Anterior cingulate cortex (tissue), 58 donors: ENCODE measurements around the gene RASGRF1.
A peak's percentile ranks its signal among the peaks of the same experiment; 100 is the strongest.

Experiments
- DNase-seq, 58 donors: peaks; one replicate each; lab custom pipeline; 2025; lab: John Stamatoyannopoulos, UW

The RASGRF1 gene

DNA sequence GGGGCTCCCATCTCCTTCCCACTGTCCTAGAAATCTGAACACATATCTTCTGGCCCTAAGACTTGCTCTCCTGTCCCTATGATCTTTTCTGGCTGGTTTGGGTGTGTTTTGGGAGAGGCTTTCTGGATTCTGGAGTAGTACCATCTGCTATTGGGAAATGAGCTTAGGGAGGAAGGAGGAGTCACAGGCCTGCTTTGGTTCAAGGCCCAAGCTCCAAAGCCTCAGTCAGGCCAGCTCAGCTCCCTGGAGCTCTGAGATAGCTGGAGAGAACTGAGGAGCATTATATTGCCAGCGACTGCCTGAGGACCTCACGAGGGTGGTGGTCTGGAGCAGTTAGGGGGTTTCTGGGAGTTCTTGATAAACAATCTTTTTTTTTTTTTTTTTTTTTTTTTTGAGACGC, 18.7 kb downstream of the RASGRF1 start:
- no peak for DNase-seq

DNA sequence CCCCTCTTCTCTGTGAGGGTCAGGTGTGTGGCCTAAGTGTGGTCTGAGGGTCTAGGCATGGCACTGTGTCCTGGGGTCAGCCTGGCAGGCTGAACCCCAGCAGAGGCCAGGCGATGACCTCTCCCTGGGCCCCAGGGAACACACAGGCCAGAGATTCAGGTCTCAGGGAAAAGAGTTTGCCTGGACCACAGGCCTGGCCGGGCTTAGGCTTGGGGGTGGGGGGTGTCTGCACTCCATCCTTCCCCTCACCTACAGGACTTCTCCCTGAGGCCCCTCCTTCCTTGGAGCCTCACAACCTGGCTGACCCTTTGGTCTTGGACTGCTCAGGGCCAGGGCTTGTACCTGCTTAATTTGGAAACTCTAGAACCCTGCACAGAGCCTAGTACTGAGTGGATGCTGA, 21.8 kb downstream of the RASGRF1 start:
- no peak for DNase-seq

DNA sequence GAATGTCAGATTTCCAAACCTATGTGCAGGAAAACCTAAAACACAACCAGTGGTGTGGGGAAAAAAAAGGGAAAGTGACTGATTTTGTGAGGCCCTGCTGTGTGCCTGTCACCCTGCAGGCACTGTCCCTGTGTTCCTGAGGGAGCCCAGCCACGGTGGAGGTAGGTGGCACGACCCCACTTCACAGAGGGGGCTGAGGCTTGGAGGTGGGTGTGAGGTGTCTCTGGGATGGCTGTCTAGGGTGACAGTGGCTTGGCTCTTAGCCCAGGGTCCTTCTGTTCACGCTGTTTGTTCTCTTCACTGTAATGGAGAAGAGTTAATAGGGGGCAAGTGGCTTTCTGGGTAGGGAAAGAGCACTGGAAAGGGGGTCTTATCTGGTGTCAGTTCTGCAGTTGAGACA, 22.6 kb downstream of the RASGRF1 start:
- no peak for DNase-seq

DNA sequence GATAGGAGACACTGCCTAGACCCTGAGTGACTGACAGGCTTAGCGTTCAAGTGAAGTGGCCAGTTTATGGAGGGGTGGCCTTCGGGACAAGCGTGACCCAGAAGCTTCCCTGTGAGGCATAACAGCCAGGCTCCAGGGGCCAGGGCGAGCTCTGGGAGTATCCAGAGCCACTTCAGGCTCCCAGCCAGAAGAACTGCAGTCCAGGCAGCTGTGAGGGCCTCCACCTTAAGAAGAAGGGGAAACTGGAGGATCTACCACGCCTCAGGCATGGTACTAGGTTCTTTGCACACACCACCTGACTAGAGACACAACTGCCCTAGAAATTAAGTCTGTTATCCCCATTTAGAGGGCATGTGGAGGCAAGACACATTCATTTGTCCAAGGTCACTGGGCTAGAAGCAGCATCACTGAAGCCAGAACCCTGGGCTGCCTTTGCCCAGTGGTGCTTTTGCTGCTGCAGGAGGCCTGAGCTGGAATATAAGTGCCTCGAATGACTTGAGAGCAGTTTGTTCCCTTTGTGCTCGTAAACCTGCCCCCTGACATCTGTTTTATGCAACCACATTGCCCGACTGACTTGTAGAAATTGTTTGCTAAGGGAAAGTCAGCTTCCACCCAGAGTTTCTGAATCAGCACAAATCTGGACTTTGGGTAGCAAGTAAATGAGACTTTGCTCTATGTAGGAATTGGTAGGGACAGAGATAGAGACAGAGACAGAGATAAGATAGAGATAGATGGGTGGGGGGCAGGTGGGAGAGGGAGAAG, 23.3 kb downstream of the RASGRF1 start:
- DNase-seq: peak in 1 of 58 donors; percentile 8

DNA sequence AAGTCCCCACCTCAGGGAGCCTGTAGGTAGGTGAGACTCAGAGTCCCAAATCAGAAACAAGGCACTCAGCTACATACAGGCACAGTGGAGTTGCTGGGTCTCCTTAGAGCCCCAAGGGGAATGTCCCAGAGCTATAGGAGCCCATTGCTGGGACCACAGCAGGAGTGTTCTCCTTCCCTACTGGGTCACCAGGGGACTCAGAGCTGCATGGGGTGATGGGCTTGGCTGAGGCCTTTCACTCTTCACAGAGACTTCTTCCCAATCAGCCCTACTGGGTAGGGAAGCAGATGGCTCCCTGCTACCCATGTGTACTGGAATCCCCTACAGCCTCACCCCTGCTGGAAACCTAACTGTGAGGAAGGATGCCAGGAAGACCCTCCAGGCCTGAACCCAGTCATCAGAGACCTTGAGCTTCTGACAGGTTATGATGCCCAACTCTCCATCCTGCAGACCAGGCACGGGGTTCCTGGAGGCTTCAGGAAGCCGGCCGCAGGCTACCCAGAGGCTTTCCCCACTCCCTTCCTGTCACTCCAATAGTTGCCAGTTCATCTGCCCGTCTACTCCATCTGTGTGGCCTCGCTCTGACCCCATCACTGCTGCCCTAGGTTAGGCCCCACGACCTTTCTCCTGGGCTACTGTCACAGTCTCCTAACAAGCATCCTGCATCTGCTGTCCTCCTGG, 24.0 kb downstream of the RASGRF1 start:
- DNase-seq: no peak

DNA sequence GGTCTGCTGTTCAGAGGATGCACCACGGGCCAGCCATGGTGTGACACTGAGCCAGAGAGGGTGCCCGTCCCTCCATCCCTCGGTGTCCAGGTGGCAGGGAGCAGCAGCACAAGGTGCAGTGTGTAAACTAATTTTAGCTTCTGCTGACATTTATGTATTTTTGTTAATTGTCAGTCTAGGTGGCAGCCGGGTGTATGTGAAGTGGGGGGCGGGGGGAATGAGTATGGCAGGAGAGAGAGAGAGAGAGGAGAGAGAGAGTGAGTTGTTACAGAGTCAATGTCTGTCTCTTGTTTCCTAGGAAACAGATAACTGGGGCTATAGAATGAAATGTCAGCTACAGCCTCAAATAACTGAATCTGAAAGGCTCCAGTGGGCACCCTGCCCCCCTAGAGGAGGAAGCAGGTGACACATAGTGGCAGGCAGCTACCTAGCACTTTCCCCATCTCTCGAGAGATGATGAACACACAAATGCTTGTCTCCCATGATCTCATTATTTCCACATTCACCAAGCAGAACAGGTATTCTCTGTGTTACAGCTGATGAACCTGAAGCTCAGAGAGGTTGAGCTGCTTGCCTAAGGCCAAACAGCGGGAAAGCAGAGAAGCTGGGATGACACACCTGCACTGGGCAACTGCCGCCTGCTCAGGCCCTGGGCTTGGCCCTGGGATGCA, 24.7 kb downstream of the RASGRF1 start:
- no peak for DNase-seq

DNA sequence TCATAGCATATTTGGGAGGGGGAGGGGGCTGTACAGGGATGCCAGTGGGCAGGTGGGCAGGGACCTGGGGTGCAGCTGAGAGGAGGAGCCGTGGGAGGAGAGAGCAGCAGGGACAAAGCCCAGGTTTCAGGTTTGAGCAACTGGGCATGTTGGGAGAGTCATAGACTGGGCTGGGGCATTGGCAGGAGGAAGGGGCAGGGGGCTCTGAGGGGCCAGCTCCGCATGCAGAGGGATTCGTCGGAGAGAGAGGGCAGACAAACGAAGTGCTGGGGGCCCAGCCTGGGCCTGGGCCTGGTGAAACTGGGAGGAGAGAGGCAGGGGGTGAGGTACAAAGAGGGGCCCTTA, 25.2 kb downstream of the RASGRF1 start:
- no peak for DNase-seq

DNA sequence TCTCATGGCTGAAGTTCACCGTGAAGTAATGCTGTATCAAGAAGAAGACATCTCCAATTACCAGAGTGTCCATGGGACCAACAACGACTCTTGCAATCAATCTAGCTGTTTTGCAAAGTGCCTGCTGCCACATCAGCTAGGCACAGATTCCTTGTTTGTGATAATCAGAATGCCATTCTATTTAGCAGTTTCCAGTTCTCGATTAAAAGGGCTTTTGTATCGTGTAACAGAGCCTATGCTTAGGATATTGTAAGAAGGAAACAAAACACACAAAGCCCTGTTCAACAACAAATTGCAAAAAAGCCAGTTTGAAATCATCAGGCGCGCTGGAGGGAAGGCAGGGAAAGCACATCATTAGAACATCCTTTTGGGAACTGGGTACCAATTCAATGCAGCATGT, 26.1 kb downstream of the RASGRF1 start:
- DNase-seq: peak in 7 of 58 donors; percentile 4 to 63 (median 37)

DNA sequence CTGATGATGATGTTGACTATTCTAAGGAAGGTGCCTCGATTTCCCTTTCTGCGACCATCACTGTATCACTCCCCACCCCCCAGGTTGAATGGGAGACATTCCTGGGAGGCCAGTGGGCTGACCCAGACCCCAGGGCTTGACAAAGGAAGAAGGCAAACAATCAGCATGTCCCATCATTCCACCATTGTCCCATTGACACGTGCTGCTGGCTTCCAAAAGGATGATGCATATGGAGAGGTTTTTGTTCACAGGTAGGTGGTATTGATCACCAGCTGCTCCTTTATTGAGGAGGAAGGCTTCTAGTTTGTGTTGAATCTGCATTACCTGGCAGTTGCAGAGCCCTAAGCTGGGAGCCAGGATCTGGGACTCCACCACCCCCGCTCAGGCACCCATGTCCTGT, 30.4 kb downstream of the RASGRF1 start:
- DNase-seq: no peak

DNA sequence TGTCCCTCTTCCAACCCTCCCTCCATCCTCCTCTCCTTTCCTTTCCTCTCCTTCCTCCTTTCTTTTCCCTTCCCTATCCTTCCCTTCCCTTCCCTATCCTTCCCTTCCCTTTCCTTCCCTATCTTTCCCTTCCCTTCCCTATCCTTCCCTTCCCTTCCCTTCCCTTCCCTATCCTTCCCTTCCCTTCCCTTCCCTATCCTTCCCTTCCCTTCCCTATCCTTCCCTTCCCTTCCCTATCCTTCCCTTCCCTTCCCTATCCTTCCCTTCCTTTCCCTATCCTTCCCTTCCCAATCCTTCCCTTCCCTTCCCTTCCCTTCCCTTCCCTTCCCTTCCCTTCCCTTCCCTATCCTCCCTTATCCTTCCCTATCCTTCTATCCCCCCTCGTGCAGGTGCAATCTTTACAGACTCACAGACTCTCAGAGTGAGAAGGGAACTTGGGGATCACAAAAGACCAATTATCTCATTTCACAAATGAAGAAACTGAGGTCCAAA, 31.5 kb downstream of the RASGRF1 start:
- no peak for DNase-seq

DNA sequence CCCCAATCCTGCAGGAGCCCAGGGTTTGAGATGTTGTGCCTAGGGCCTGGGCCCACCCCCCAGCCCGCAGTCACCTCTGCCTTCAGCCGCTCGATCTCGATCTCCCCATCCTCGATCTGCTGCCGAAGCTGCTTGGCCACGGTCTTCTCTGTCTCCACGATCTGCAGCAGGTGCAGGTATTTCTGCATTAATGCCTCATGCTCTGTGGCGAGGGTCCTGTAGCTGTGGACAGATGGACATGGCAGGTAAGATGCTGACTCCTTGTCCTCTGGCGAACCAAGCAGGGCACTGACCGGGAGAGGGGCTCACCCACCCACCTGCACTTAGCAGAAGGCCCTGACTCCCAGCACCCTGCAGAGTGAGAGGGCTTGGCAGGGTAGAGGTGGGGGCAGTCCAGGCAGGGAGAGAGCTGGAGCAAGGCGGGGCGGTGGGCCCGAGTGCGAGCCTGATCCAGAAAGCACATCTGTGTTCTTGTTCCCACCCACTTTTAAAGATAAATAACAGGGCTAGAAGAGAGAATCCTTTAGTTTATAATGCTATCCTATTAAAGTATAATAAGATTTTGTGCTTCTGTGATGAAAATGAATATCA, 32.2 kb downstream of the RASGRF1 start:
- DNase-seq: no peak

DNA sequence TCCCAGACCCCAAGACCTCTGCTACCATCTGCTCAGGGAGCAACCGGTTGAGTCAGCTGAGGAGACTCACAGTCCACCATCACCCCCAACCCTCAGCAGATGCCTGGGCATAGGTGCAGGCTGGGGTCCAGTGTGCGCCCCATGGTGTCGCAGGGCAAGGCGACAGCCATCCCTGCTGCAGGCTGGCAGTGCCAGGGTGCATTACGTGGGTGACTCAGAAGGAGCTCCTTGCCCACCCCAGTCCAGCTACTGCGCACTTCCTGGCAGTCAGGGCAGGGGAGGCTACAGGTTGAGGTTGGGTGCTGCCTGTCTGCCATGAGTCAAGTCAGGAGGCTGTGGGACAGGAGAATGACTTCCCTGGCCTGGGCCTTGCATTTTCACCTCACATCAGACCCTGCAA, 33.5 kb downstream of the RASGRF1 start:
- DNase-seq: no peak

DNA sequence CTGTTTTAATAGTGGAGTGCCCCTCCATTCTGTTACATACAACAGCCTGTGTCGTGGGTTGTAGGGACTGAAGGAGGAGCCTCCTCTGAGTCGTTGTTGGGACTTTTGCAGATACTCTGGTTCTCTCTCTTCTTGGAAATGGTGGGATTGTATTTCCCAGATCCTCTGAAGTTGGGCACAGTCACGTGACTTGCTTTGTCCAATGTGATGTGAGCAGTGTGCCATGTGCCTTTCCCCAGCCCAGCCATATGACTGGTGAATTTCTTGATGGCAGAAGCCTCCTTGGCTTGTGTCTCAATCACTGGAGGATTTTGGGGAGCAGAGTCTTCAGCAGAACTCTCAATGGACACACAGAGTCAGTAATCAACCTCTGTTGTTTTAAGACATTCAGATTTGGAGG, 36.2 kb downstream of the RASGRF1 start:
- no peak for DNase-seq

DNA sequence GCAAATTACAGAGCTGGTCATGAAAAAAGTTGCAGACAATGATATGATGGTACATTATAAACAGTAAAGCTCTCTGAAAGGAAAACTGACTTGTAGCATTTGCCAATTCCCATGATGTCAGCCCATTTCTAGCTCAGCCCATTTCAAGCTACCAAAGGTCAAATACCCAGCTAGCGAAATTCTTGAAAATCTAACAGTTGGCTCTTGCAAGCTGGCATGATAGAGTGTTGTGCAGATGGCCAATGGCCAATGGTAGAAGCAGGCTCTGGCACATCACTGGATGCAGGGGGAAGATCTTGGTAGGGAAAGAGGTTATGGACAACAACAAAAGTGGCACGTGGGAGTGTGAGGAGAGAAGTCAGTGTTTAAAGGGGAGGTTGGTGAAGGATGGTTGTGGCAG, 36.7 kb downstream of the RASGRF1 start:
- DNase-seq: no peak

DNA sequence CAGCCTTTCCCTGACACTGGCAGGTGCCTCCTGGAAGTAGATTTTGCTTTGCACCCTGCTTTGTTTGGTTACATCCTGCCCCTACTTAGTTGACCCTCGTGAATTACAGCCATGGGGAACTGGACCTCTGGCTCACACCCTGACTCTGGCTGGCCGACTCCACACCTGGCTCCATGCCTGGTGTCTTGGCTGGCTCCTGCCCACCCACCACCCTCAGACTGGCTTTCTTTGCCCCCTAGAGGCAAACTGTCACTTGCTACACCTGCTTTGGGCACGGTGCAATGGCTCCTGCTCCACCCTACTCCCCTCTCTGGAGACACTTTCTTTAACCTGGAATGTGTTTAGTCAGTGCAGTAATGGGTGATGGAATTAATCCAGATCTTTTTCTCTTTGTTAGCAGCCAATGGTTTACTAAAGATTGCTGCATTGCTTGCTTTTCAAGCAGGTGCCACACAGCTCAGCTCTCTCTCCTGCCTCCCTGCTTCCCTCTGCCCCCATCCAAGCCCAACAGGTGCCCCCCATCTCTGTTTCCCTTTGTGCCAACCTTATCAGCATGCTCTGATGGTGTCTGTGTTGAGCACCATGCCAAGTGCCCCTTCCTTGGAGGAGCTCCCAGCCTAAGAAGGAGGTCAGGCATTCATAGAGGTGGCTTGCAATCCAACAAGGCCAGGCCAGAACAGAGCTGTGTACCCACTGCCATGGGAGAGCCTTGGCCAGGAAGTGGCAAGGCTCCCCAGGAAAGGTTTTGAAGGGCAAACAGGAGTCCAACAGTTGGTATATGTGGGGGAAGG, 38.4 kb downstream of the RASGRF1 start:
- DNase-seq: peak in 32 of 58 donors; percentile 12 to 75 (median 37)

DNA sequence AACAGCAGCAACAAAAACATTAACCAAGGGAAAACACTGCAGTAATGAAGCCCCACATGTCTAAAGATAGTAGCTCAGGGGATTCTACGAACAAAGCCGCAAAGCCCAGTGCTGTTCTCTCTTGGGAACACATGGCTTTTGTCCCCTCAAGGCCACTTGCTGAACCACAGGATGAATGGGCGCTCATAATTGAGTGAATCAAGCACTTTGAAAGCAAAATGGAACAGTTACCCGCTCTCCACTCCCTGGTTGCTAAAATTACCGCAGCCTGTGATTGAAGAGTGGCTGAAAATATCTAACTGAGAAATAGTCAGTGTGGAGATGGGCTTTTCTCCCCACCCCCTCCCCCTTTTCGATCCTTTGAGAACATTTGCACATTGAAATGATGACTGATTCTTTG, 39.6 kb downstream of the RASGRF1 start:
- DNase-seq: peak in 20 of 58 donors; percentile 7 to 61 (median 23)

DNA sequence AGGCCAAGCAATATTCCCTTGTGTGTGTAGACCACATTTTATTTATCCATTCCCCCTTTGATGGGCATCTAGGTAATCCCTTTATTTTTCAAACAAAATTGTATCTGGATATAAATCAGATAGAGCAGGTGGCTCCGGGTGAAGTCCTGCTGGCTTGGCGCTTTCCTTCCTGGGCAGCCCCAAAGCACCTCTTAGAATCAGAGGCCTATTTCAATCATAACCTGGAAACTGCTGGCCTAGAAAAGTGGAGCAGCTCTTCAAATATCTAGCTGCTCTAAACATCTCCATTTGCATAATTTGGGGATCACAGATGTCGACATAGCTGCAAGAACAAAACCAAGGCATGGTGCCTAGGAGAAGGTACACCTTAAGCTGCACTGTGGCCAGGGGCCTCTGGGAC, 40.2 kb downstream of the RASGRF1 start:
- DNase-seq: no peak

DNA sequence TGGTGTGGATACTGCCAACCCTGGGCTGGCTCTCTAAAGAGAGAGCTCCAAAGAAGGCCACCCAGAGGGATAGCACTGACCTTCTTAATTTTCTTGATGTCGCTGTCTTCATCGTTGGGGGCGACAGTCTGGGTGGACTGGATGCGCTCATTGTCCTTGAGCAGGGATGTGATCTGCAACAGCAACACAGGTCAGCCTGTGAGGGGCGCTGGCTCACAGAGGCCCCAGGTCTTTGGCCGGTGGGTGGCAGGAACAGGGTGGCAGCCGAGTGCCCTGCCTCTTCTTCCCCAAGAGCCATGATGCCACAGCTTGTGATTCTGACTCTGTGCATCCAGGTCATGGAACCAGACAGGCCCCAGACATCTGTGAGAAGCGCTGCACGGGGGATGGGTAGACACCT, 41.2 kb downstream of the RASGRF1 start:
- no peak for DNase-seq

DNA sequence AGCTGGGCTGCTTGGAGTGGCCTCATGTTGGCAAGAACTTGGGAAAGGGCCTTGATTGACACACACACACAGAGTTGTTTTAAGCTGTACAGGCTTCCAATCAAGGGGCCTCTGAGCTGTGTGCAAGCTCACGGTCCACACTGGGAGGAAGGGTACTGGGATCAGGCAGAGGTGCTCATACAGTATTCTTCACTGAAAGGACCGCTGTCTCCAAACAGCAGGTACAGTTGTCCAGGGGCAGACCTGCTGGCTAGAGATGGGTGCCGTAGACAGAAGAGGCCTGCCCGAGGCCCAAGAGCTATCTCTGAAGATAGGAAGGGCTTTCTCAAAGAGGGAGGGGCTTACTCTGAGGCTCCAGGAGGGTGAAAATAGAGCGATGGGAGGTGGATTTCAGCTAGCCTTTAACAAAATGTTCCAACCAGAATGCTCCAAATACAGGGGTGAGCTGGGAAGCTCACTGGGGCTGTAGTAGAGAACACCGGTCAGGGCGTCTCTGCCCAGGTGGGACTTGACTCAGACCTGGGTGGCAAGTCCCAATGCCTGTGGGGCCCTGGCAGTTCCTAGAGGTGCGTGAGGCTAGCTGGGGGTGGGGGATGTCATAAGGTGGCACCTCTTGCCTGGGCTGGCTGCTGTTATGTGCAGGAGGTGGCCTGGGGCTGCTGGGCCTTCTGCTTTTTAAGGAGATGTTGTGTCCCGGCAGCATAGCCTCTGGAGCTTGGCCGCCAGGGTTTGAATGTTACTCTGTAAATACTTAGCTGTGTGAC, 42.7 kb downstream of the RASGRF1 start:
- DNase-seq: no peak
